ENCODE measurements around the gene ZNF587B.

- TF ChIP-seq CTCF (conservative IDR thresholded peaks at IDR 0.05), result no peak
- no peak for TF ChIP-seq ZFX (IDR thresholded peaks at IDR 0.05)
Measured at GRCh38 chr19:57850553-57851017, 20.5 kb downstream of the ZNF587B start.
